Neural cell (in vitro differentiated cells): ENCODE data around the gene LINC01488.

ENCODE experiments used
- CTCF ChIP-seq: fragments of 450-650 bp; IDR thresholded peaks from 2 replicates; pipeline ENCODE4 v1.5.1; 2014; ENCODE audit warnings: antibody characterized with exemption, mild to moderate bottlenecking, moderate library complexity; ENCODE audit not compliant: poor library complexity, severe bottlenecking
- EP300 ChIP-seq: fragments of 450-650 bp; conservative IDR thresholded peaks from 2 replicates; pipeline ENCODE4 v1.6.1; 2014; ENCODE audit warnings: antibody characterized with exemption, mild to moderate bottlenecking, moderate library complexity; ENCODE audit not compliant: poor library complexity, severe bottlenecking
- EZH2 ChIP-seq: fragments of 200-600, 300-800 bp; shearing (Covaris generic), sonication (generic); IDR thresholded peaks from 2 replicates; pipeline ENCODE4 v1.6.1; 2014; ENCODE audit warnings: antibody characterized with exemption, low read length, borderline replicate concordance, mild to moderate bottlenecking; ENCODE audit not compliant: insufficient read depth, poor library complexity, severe bottlenecking
- POLR2AphosphoS5 ChIP-seq: IDR thresholded peaks from 2 replicates; pipeline ENCODE4 v1.6.1; 2012
- RAD21 ChIP-seq: fragments of 450-650 bp; conservative IDR thresholded peaks from 2 replicates; pipeline ENCODE4 v1.6.1; 2014; ENCODE audit warnings: antibody characterized with exemption, mild to moderate bottlenecking, moderate library complexity
- TAF1 ChIP-seq: IDR thresholded peaks from 2 replicates; pipeline ENCODE4 v1.6.1; 2012; ENCODE audit warnings: low read depth
- TF ChIP-seq, protein P1 (sequence below): IDR thresholded peaks from 2 replicates; pipeline ENCODE4 v1.6.1; 2012; ENCODE audit warnings: borderline replicate concordance

DNA sequence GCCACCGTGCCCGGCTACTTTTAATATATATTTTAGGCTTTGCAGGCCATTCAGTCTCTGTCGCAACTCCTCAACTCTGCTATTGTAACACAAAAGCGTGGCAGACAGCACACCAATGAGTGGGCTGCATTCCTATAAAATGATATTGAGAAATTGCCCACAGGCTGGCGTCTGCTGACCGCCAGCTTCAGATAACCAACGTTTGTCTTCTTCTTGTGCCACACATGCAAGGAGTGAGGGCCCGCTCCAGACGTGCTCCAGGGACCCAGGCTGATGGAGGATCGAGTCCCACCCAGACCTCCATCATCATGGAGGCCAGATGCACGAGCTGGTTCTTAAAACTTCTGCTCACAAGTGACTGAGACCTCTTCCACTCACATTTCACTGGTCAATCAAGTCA is 35.4 kb upstream of the LINC01488 start:
- TF ChIP-seq, protein P1, sequence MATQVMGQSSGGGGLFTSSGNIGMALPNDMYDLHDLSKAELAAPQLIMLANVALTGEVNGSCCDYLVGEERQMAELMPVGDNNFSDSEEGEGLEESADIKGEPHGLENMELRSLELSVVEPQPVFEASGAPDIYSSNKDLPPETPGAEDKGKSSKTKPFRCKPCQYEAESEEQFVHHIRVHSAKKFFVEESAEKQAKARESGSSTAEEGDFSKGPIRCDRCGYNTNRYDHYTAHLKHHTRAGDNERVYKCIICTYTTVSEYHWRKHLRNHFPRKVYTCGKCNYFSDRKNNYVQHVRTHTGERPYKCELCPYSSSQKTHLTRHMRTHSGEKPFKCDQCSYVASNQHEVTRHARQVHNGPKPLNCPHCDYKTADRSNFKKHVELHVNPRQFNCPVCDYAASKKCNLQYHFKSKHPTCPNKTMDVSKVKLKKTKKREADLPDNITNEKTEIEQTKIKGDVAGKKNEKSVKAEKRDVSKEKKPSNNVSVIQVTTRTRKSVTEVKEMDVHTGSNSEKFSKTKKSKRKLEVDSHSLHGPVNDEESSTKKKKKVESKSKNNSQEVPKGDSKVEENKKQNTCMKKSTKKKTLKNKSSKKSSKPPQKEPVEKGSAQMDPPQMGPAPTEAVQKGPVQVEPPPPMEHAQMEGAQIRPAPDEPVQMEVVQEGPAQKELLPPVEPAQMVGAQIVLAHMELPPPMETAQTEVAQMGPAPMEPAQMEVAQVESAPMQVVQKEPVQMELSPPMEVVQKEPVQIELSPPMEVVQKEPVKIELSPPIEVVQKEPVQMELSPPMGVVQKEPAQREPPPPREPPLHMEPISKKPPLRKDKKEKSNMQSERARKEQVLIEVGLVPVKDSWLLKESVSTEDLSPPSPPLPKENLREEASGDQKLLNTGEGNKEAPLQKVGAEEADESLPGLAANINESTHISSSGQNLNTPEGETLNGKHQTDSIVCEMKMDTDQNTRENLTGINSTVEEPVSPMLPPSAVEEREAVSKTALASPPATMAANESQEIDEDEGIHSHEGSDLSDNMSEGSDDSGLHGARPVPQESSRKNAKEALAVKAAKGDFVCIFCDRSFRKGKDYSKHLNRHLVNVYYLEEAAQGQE = no peak
- no peak for TF ChIP-seq TAF1
- TF ChIP-seq CTCF = no peak
- TF ChIP-seq EP300 = no peak
- no peak for TF ChIP-seq POLR2AphosphoS5
- no peak for TF ChIP-seq EZH2
- no peak for TF ChIP-seq RAD21
